ENCODE data around the gene TENM4.

GRCh38 chr11:79110321-79110720, 330.5 kb downstream of the TENM4 start:
- TF ChIP-seq, protein P1, sequence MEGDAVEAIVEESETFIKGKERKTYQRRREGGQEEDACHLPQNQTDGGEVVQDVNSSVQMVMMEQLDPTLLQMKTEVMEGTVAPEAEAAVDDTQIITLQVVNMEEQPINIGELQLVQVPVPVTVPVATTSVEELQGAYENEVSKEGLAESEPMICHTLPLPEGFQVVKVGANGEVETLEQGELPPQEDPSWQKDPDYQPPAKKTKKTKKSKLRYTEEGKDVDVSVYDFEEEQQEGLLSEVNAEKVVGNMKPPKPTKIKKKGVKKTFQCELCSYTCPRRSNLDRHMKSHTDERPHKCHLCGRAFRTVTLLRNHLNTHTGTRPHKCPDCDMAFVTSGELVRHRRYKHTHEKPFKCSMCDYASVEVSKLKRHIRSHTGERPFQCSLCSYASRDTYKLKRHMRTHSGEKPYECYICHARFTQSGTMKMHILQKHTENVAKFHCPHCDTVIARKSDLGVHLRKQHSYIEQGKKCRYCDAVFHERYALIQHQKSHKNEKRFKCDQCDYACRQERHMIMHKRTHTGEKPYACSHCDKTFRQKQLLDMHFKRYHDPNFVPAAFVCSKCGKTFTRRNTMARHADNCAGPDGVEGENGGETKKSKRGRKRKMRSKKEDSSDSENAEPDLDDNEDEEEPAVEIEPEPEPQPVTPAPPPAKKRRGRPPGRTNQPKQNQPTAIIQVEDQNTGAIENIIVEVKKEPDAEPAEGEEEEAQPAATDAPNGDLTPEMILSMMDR (IDR thresholded peaks at IDR 0.05) = no peak
- no peak for TF ChIP-seq POLR2AphosphoS5 (IDR thresholded peaks at IDR 0.05; ENCODE audit: low read depth, low read length)
- no peak for TF ChIP-seq SIN3A (IDR thresholded peaks at IDR 0.05; ENCODE audit: borderline replicate concordance, insufficient read depth, low read depth, low read length)
- no peak for TF ChIP-seq REST (IDR thresholded peaks at IDR 0.05; ENCODE audit: insufficient read depth in 1 of 2, low read depth in 2 of 2, low read length in 1 of 2)
